ENCODE results near the gene EGFLAM.

Gene EGFLAM

DNA sequence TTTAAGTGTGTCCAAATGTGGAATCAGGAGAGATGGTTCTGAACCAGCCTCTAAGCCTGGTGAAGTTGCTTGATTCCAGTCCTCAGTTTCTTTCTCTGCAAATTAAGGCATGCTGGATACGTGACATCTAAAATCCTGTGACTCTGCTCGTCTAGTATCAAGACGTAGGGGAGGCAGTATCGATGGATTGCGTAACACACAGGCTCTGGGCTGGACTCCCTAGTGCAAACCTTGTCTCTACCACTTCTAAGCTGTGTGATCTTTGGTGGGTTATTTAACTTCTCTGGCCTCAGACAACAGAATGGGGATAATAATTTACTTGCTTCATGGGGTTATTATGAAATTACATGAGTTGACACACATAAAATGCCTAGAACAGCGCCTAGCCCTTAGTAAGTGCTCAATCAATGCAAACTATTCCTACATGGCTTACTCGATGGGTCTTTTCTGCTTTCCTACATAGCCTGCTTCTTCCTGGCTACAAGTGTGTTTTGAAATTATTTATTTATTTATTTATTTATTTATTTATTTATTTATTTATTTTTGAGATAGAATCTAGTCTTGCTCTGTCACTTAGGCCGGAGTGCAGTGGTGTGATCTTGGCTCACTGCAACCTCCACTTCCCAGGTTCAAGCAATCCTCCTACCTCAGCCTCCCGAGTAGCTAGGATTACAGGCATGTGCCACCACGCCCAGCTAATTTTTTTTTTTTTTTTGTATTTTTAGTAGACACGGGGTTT, 102.1 kb downstream of the EGFLAM start:
- Mint-ChIP-seq H3K27me3 (peaks cover 6% of the 10 kb centered on the region), H3K9me3 (no peaks in the 10 kb centered on the region), H3K27ac (no peak overlapping the region), H3K4me3 (no peak overlapping the region), H3K4me1 (no peaks in the 10 kb centered on the region), H3K36me3 (no peaks in the 10 kb centered on the region)
- DNase-seq (ENCODE audit: low spot score in 2 of 2): no peak
- ATAC-seq (ENCODE audit: low read depth): no peak

DNA sequence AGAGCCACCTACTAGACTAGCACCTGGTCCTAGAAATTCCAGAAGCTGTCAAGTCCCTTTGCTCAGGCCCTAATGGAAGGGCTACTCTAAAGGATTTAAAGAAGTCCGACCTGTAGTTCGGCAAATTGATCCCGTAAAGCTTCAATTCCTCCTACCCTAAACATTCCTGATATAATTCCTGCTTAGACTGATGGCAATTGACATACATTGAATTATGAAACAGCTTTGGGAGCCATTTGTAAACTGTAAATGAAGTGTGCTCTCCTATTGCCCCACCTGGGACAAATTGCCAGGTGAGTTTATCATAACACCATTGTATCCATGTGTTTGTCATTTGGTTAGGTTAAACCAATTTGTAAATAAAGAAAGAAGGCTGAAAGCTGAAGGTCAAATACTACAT, 104.4 kb downstream of the EGFLAM start:
- Mint-ChIP-seq H3K9me3 (no peaks in the 10 kb centered on the region), H3K4me3 (no peak overlapping the region), H3K27me3 (peaks cover 6% of the 10 kb centered on the region), H3K27ac (no peak overlapping the region), H3K36me3 (no peaks in the 10 kb centered on the region), H3K4me1 (no peaks in the 10 kb centered on the region)
- ATAC-seq (ENCODE audit: low read depth) (no peak), DNase-seq (ENCODE audit: low spot score in 2 of 2) (no peak)

DNA sequence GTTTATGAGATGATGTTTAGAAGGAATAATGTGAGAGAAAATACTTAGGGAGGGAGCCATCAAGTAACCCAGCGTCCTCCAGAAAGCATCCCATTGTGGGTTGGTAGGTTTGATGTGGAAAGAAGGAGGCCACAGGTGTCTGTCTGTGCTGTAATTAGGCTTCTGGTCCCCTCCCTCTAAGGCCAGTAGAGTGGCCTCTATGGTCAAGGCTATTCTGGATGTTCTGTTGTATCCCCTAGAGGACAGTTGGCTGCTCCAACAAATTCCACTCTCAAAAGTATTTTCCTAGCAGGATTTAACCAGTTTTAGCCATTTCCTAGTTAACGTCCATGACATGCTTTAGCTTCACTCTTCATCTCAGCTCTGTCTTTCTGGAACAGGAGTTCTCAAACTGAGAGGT, 106.5 kb downstream of the EGFLAM start:
- Mint-ChIP-seq H3K36me3 (no peaks in the 10 kb centered on the region), H3K27me3 (peaks cover 6% of the 10 kb centered on the region), H3K4me1 (no peaks in the 10 kb centered on the region), H3K9me3 (no peaks in the 10 kb centered on the region), H3K4me3 (no peak overlapping the region), H3K27ac (no peak overlapping the region)
- DNase-seq (ENCODE audit: low spot score in 2 of 2): no peak
- ATAC-seq (ENCODE audit: low read depth): no peak

DNA sequence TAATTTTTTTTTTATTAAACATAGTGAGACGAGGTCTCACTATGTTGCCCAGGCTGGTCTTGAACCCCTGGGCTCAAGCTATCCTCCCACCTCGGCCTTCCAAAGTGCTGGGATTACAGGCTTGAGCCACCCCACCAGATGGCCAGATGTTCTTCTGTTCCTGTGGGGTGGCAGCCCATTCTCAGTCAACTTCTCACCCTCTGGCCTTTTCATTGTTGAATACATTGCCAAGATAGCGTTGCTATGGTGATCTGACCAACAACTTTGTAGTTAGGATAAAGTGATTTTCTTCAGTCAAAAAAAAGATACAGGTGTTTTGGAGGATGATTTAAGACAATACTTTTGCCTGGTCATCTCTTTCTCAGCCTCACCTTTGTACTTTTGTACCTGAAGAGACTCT, 109.1 kb downstream of the EGFLAM start:
- Mint-ChIP-seq H3K27me3 (no peaks in the 10 kb centered on the region), H3K9me3 (no peaks in the 10 kb centered on the region), H3K4me1 (no peaks in the 10 kb centered on the region), H3K27ac (no peak overlapping the region), H3K36me3 (no peaks in the 10 kb centered on the region), H3K4me3 (no peak overlapping the region)
- no peak for DNase-seq (ENCODE audit: low spot score in 2 of 2)
- ATAC-seq (ENCODE audit: low read depth): no peak

GRCh38 chr5:38367966-38368365, 109.6 kb downstream of the EGFLAM start:
- no peaks in the 10 kb centered on the region for H3K4me1 Mint-ChIP-seq
- ATAC-seq (ENCODE audit: low read depth): no peak
- H3K27me3 Mint-ChIP-seq: no peaks in the 10 kb centered on the region
- no peaks in the 10 kb centered on the region for H3K9me3 Mint-ChIP-seq
- DNase-seq (ENCODE audit: low spot score in 2 of 2): no peak
- no peak overlapping the region for H3K27ac Mint-ChIP-seq
- H3K36me3 Mint-ChIP-seq: no peaks in the 10 kb centered on the region
- no peak overlapping the region for H3K4me3 Mint-ChIP-seq

DNA sequence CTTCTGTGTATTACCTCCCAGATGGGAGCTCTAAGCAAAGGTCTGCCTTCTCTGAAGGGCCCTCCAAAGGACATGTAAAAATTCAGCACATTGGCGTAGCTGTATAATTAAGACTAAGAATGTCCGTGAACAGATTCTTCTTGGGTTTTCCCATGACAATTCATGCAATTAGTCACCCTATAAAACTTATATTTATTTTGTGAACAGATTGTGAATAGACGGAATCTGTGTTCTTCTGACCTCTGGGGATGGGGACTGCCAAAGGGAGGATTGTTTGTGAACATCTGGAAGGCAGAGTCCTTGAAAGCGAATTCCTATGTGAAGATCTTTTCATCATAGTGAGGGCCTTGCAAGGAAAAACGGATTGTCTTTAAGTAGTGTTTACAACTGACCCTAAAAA, 111.3 kb downstream of the EGFLAM start:
- DNase-seq (ENCODE audit: low spot score in 2 of 2) (no peak), ATAC-seq (ENCODE audit: low read depth) (no peak)
- no peak overlapping the region for H3K4me3 Mint-ChIP-seq
- no peaks in the 10 kb centered on the region for H3K27me3 Mint-ChIP-seq
- H3K4me1 Mint-ChIP-seq: no peaks in the 10 kb centered on the region
- H3K27ac Mint-ChIP-seq: no peak overlapping the region
- H3K9me3 Mint-ChIP-seq: no peaks in the 10 kb centered on the region
- no peaks in the 10 kb centered on the region for H3K36me3 Mint-ChIP-seq

DNA sequence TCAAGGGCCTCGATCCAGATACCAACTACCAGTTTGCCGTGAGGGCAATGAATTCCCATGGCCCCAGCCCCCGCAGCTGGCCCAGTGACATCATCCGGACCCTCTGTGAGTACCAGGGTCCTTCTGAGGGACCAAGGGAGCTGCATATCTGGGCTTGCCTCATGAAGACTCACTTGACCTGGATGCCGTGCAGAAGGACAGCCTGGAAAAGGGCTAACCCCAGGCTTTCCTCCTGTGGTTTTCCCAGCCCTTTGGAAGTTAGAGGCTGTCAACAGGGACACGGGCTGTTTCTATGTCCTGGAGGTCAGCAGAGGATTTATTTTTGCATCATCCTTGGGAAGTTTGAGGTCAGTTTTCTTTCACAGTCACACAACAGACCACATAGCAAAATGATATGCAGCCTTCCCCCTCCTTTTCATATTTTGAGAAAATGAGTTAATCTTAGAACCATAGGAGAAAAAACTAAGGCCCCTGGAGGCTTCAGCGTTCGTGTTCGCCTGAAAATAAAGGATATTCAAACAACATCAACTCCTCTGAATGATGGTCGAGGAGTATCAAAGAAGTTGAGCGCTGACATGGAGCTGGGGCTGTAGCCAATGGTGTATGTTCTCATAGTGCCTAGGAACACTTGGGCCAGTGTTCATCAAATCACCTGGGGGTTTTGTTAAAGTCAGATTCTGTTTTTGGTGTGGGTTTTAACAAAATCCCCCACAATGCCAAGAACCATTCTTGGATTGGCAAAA, 112.2 kb downstream of the EGFLAM start:
- Mint-ChIP-seq H3K27me3 (no peaks in the 10 kb centered on the region), H3K4me3 (no peak overlapping the region), H3K27ac (no peak overlapping the region), H3K9me3 (no peaks in the 10 kb centered on the region), H3K36me3 (no peaks in the 10 kb centered on the region), H3K4me1 (no peaks in the 10 kb centered on the region)
- no peak for ATAC-seq (ENCODE audit: low read depth)
- DNase-seq (ENCODE audit: low spot score in 2 of 2): no peak

DNA sequence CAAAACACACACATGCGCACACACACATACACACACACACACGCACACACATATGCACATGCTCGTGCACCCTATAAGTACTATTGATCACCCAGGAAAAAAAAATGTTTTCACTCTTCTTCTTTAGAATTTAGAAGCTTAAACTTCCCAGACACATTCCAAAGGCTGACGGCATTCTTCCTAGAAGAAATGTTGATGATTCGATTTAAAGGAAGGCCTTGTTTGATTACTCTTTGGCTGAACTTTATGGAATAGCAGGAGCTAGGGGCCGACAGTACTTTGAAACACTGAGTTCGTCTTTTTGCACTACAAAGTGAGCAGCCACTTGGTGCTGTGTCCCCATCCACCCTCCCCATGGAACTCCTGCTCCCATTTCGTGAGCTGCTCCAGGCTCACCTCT, 113.2 kb downstream of the EGFLAM start:
- H3K4me1 Mint-ChIP-seq: no peaks in the 10 kb centered on the region
- H3K36me3 Mint-ChIP-seq: no peaks in the 10 kb centered on the region
- H3K27me3 Mint-ChIP-seq: no peaks in the 10 kb centered on the region
- no peak overlapping the region for H3K4me3 Mint-ChIP-seq
- DNase-seq (ENCODE audit: low spot score in 2 of 2) (no peak), ATAC-seq (ENCODE audit: low read depth) (no peak)
- H3K9me3 Mint-ChIP-seq: no peaks in the 10 kb centered on the region
- no peak overlapping the region for H3K27ac Mint-ChIP-seq

DNA sequence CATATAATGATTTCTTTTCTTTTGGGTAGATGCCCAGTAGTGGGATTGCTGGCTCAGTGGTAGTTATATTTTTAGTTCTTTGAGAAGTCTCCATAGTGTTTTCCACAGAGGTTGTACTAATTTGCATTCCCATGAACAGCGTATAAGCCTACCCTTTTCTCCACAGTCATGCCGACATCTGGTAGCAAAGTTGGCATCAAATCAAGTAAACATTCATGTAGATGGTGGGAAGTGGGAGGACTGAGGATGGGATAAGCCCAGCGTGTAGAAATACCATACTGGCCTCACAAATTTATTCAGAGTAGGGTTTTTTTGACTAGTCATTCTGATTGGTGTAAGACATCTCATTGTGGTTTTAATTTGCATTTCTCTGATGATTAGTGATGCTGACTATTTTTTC, 115.4 kb downstream of the EGFLAM start:
- Mint-ChIP-seq H3K4me3 (no peak overlapping the region), H3K27ac (no peak overlapping the region), H3K4me1 (no peaks in the 10 kb centered on the region), H3K27me3 (peaks cover 4% of the 10 kb centered on the region), H3K9me3 (no peaks in the 10 kb centered on the region), H3K36me3 (no peaks in the 10 kb centered on the region)
- DNase-seq (ENCODE audit: low spot score in 2 of 2) (no peak), ATAC-seq (ENCODE audit: low read depth) (no peak)

- H3K27ac Mint-ChIP-seq: no peak overlapping the region
- H3K9me3 Mint-ChIP-seq: no peaks in the 10 kb centered on the region
- DNase-seq (ENCODE audit: low spot score in 2 of 2) (no peak), ATAC-seq (ENCODE audit: low read depth) (no peak)
- H3K4me3 Mint-ChIP-seq: no peak overlapping the region
- peaks cover 4% of the 10 kb centered on the region for H3K27me3 Mint-ChIP-seq
- H3K36me3 Mint-ChIP-seq: no peaks in the 10 kb centered on the region
- no peaks in the 10 kb centered on the region for H3K4me1 Mint-ChIP-seq
These were observed 117.1 kb downstream of the EGFLAM start for GRCh38 chr5:38375423-38375822.

GRCh38 chr5:38376404-38376803, 118.0 kb downstream of the EGFLAM start:
- Mint-ChIP-seq H3K27ac (no peak overlapping the region), H3K9me3 (no peaks in the 10 kb centered on the region), H3K4me1 (no peaks in the 10 kb centered on the region), H3K4me3 (no peak overlapping the region), H3K36me3 (no peaks in the 10 kb centered on the region), H3K27me3 (peaks cover 6% of the 10 kb centered on the region)
- ATAC-seq (ENCODE audit: low read depth) (no peak), DNase-seq (ENCODE audit: low spot score in 2 of 2) (no peak)

DNA sequence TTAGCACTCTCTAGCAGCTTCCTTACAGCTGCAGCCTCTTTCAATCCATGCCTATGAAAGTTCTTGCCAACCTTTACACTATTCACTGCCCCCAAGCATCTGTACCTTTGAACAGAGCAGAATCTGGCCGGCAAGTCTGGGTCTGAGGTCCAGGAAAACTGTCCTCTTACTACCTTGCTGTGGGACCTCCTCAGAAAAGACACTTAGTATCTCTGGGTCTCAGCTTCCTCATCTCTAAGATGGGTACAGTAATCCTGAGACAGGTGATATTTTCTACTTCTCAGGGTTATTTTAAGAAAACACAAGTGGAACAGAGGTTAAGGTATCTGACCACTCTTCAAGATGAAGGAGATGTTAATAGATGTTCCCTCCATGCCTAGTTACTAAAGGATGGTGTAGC, 120.2 kb downstream of the EGFLAM start:
- H3K27ac Mint-ChIP-seq: no peak overlapping the region
- H3K36me3 Mint-ChIP-seq: no peaks in the 10 kb centered on the region
- no peak for ATAC-seq (ENCODE audit: low read depth)
- H3K4me3 Mint-ChIP-seq: no peak overlapping the region
- DNase-seq (ENCODE audit: low spot score in 2 of 2): no peak
- peaks cover 7% of the 10 kb centered on the region for H3K27me3 Mint-ChIP-seq
- no peaks in the 10 kb centered on the region for H3K4me1 Mint-ChIP-seq
- H3K9me3 Mint-ChIP-seq: no peaks in the 10 kb centered on the region

DNA sequence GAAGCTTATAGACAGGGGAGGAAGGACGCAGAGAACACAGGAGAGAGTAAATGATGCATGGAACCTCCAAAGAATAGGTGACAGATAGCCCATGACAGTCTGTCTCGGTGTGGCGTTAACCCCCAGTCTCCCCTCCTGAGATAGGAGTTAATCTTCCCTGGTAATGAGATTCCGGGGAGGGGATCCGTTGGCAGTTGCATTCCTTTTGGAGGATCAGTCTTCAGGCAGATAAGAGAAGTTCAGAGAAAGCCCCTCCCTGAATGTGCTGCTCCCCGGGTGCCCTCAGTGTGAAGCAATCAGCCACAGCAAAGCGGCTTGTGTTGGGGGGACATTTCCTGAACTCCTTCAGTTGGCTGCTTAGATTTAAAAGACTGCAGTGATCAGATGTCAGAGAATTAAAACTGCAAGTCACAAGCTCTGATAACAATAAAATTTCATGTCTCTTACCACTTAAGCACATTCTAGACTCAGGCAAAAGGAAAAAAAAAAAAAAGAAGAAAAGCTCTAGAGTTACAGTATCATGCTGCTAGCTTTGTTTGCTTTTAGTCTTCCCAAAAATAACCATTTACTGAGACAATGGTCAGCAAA, 121.1 kb downstream of the EGFLAM start:
- DNase-seq (ENCODE audit: low spot score in 2 of 2) (no peak), ATAC-seq (ENCODE audit: low read depth) (no peak)
- Mint-ChIP-seq H3K27me3 (peaks cover 7% of the 10 kb centered on the region), H3K36me3 (no peaks in the 10 kb centered on the region), H3K4me3 (no peak overlapping the region), H3K9me3 (no peaks in the 10 kb centered on the region), H3K4me1 (no peaks in the 10 kb centered on the region), H3K27ac (no peak overlapping the region)

- Mint-ChIP-seq H3K36me3 (no peaks in the 10 kb centered on the region), H3K4me3 (no peak overlapping the region), H3K4me1 (no peaks in the 10 kb centered on the region), H3K9me3 (no peaks in the 10 kb centered on the region), H3K27me3 (peaks cover 7% of the 10 kb centered on the region), H3K27ac (no peak overlapping the region)
- DNase-seq (ENCODE audit: low spot score in 2 of 2) (no peak), ATAC-seq (ENCODE audit: low read depth) (no peak)
These were observed 122.2 kb downstream of the EGFLAM start for GRCh38 chr5:38380537-38380936.

Measured in memory B cell (primary cell).